PFSK-1 (cell line): ENCODE measurements around the gene NME7.

Experiments
- FOXP2 ChIP-seq: optimal IDR thresholded peaks from 2 replicates; pipeline ENCODE3; 2011; ENCODE audit warnings: borderline replicate concordance, control low read depth, inconsistent platforms; ENCODE audit not compliant: insufficient read depth; ENCODE audit errors: extremely low read length, extremely low read depth
- POLR2AphosphoS5 ChIP-seq: IDR thresholded peaks from 2 replicates; pipeline ENCODE4 v1.6.1; 2012; ENCODE audit warnings: low read depth, mild to moderate bottlenecking, control low read depth, low read length, moderate library complexity
- TAF1 ChIP-seq: IDR thresholded peaks from 2 replicates; pipeline ENCODE4 v1.6.1; 2012; ENCODE audit warnings: low read length, control low read depth, borderline replicate concordance; ENCODE audit not compliant: insufficient read depth
- TF ChIP-seq, protein P1 (sequence below), 2 experiments: IDR thresholded peaks; 2 replicates each; pipeline versions ENCODE4 v1.6.1 to v1.8.0; 2011 to 2012; ENCODE audit warnings: low read depth in 2 of 2, low read length in 2 of 2, control low read depth in 1 of 2, inconsistent platforms in 1 of 2, mild to moderate bottlenecking in 1 of 2, moderate library complexity in 1 of 2; ENCODE audit not compliant: insufficient read depth in 1 of 2

GRCh38 chr1:169133228-169133576 is 234.4 kb downstream of the NME7 start:
- TF ChIP-seq POLR2AphosphoS5 = no peak
- no peak for TF ChIP-seq TAF1
- TF ChIP-seq, protein P1, sequence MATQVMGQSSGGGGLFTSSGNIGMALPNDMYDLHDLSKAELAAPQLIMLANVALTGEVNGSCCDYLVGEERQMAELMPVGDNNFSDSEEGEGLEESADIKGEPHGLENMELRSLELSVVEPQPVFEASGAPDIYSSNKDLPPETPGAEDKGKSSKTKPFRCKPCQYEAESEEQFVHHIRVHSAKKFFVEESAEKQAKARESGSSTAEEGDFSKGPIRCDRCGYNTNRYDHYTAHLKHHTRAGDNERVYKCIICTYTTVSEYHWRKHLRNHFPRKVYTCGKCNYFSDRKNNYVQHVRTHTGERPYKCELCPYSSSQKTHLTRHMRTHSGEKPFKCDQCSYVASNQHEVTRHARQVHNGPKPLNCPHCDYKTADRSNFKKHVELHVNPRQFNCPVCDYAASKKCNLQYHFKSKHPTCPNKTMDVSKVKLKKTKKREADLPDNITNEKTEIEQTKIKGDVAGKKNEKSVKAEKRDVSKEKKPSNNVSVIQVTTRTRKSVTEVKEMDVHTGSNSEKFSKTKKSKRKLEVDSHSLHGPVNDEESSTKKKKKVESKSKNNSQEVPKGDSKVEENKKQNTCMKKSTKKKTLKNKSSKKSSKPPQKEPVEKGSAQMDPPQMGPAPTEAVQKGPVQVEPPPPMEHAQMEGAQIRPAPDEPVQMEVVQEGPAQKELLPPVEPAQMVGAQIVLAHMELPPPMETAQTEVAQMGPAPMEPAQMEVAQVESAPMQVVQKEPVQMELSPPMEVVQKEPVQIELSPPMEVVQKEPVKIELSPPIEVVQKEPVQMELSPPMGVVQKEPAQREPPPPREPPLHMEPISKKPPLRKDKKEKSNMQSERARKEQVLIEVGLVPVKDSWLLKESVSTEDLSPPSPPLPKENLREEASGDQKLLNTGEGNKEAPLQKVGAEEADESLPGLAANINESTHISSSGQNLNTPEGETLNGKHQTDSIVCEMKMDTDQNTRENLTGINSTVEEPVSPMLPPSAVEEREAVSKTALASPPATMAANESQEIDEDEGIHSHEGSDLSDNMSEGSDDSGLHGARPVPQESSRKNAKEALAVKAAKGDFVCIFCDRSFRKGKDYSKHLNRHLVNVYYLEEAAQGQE (IDR thresholded peaks at IDR 0.05; ENCODE audit: insufficient read depth in 1 of 2, low read depth in 2 of 2, low read length in 2 of 2) = no peak
- no peak for TF ChIP-seq FOXP2
